Uterine smooth muscle cell (primary cell): ENCODE results near the gene DNTT. TPM values are rescaled to one million over a fixed set of nuclear protein-coding genes. Genes with fewer than 3 reads are reported as not detected.

Experiments used
- total RNA-seq: library from RNA; depleted of rRNA; stranded (reverse); fragments of >200 nt; gene quantifications from 2 replicates; pipeline ENCODE4 v1.2.3, GENCODE V29; 2014

Gene DNTT
- not detected in 2 replicates for total RNA-seq

DNA sequence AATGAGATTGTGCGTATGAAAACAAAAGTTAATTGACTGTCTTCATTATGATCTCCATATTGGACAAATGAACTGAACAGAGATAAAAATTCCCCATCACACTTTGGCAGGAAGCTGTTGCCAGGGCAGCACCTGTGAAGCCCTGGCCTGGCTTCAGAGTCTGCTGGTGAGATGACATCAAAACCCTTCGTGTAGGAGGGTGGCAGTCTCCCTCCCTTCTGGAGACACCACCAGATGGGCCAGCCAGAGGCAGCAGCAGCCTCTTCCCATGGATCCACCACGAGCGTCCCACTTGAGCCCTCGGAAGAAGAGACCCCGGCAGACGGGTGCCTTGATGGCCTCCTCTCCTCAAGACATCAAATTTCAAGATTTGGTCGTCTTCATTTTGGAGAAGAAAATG lies at the start of gene DNTT:
Gene DNTT, plus strand, starts transcription at position 205 of the 400 bp plus-strand sequence. Its CDS starts 64 bp downstream, at position 269.

GRCh38 chr10:96271016-96271815 lies 33.0 kb upstream of the DNTT start, which contains the start of gene BLNK:
Gene BLNK (minus strand): TSS chr10:96271569. CDS start chr10:96271398, 171 bp downstream.

DNA sequence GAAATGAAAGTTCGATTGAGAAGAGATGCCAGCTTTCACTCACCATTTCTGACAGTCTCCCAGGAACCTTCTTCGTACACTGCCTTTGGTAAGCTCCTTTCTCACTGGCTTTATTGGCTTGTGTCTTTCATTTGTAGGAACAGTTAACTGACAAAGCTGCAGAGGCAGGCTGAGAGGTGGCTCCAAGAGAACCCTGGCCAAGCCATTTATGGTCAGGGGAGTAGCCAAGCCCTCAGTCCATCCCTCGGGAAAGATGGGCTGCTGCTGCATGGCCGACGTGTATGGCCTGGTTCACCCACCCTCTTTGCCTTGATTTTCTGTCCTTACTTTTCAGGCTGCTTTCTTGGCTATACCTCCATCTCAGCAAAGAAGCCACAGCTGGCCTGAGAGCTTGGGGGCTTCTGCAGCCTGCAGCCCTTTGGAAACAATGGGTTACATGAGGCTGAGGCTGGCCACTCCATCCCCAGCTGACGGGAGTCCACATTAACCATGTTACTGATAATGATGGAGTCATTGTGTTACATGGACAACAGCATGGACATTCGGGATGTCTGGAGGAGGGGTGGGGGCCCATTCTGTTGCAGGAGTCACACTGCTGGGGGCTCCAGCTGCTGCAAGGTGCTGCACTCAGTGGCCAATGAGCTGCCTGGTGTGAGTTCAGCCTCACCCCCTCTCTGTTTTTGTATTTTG lies 54.8 kb downstream of the DNTT start, which contains the start of gene OPALIN:
Gene OPALIN, minus strand, starts transcription at position 152 of the 690 bp plus-strand sequence. Its CDS starts 106 bp downstream, at position 46.

Other genes with a start within 250 kb of the DNTT start
- gene ZNF518A, start 174.1 kb upstream of the DNTT start, total RNA-seq, result 15.5 and 21.4 TPM in 2 replicates
- gene BLNK, start 32.9 kb upstream of the DNTT start, total RNA-seq, result not detected in 2 replicates
- not detected in 2 replicates for gene OPALIN, start 54.6 kb downstream of the DNTT start, total RNA-seq
- gene TLL2, start 209.5 kb downstream of the DNTT start, total RNA-seq, result 0.12 and 0.22 TPM in 2 replicates